Sigmoid colon (tissue), 3 donors: Measurements from ENCODE around the gene ZNF175.

ENCODE experiments used
- CTCF ChIP-seq, 4 experiments: fragments of 450-650 bp in 3 of 4; fragments of 200-600 bp in 1 of 4; IDR thresholded peaks; one replicate each; pipeline ENCODE4 v1.5.1; 2016 to 2019; ENCODE audit warnings: antibody characterized with exemption in 4 of 4, mild to moderate bottlenecking in 3 of 4, moderate library complexity in 2 of 4
- POLR2A ChIP-seq, 2 donors: fragments of 450-650 bp; IDR thresholded peaks; one replicate each; pipeline ENCODE4 v1.6.1; 2016; ENCODE audit warnings: antibody characterized with exemption in 2 of 2, mild to moderate bottlenecking in 2 of 2, moderate library complexity in 2 of 2

- TF ChIP-seq CTCF (IDR thresholded peaks at IDR 0.05): no peak
- no peak for TF ChIP-seq POLR2A (IDR thresholded peaks at IDR 0.05)
These were observed 55.6 kb downstream of the ZNF175 start for GRCh38 chr19:51626675-51627074.
